ENCODE results near the gene FGFR3.

DNA sequence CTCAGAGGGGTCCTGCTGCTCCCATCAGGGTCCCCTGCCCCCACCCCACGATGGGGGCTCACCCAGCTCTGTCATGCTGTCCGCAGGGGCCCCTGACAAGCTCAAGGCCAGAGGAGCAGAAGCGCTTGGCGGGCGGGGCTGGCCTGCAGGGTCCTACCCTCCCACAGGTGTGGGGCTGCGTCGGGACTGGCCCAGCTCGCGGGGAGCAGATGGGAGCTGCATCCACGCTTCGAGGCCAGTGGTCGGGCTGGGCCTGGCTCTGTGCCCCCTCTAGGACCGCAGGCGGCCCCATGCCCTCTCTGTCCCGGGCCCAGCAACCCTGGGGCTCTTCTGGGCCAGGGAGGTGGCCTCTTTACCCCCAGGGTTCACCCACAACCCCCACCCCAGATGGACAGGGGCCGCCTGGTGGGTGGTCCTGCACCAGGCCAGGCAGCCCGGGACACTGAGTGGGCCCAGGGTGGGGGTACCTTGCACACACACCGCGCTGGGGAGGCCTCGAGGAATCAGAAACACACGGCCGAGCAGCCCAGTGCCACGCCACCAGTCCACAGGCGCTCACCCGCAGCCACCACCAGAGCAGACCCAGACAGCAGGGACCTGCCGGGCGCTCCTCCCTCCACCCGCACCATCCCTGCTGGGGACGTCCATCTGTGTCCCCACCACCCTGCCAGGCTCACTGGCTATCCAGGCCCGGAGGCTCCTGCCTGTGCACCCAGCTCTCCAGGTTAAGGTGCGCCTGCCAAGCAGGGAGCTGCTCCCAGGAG lies 41.8 kb upstream of the FGFR3 start:
- no peak for TF ChIP-seq EZH2 (IDR thresholded peaks at IDR 0.05; ENCODE audit: insufficient read depth, poor library complexity, severe bottlenecking)
- no peak for TF ChIP-seq EZH2phosphoT487 (IDR thresholded peaks at IDR 0.05; ENCODE audit: insufficient read depth, low read depth)
